Measurements from ENCODE around the gene BRINP3.

- no peak for TF ChIP-seq CTCF (conservative IDR thresholded peaks at IDR 0.05; ENCODE audit: low read length)
- TF ChIP-seq EZH2phosphoT487 (IDR thresholded peaks at IDR 0.05; ENCODE audit: borderline replicate concordance, low read depth, low read length): no peak
Observed at GRCh38 chr1:190344454-190344853, 133.2 kb downstream of the BRINP3 start.

Measured in OCI-LY7 (cell line).